SK-N-MC (cell line): ENCODE measurements around the gene ADAM33.

Experiments used
- EZH2 ChIP-seq: fragments of 200-600 bp; sonication (generic); IDR thresholded peaks from one replicate; pipeline ENCODE4 v1.6.1; 2017; ENCODE audit warnings: antibody characterized with exemption
- POLR2AphosphoS5 ChIP-seq: IDR thresholded peaks from 2 replicates; pipeline ENCODE4 v1.6.1; 2012; ENCODE audit warnings: mild to moderate bottlenecking, low read depth, low read length, borderline replicate concordance

GRCh38 chr20:3654326-3655130, 27.3 kb downstream of the ADAM33 start:
- TF ChIP-seq EZH2 (no peak), POLR2AphosphoS5 (no peak)
